Psoas muscle (tissue), 8 donors: ENCODE results near the gene TANC2. TPM values are rescaled to one million over a fixed set of nuclear protein-coding genes. Genes with fewer than 3 reads are reported as not detected.
"Not testable (repeated sequence)": the region's sequence is repeated elsewhere in the genome, so short reads cannot be mapped to it uniquely, and the experiment has no call there.

Experiments used
- ATAC-seq, 4 donors: fragments of 200-7000 bp; cut with Tn5 transposase; one replicate each; pipeline ENCODE4 v1.9.1; 2020; ENCODE audit warnings: moderate library complexity in 3 of 4, mild to moderate bottlenecking in 2 of 4
- DNase-seq, 2 donors: peaks; one replicate each; pipeline ENCODE4 v3.0.0-alpha.2; 2020
- H3K27ac ChIP-seq: fragments of 200-600 bp; one replicate; pipeline ENCODE4 v1.8.0; 2022
- H3K27me3 ChIP-seq, 3 donors: fragments of 200-600 bp in 1 of 3; one replicate each; pipeline versions ENCODE4 v1.6.1 to v1.8.0; 2013 to 2022; ENCODE audit warnings: low read length in 2 of 3, mild to moderate bottlenecking in 2 of 3, moderate library complexity in 1 of 3; ENCODE audit not compliant: insufficient read depth in 3 of 3
- H3K36me3 ChIP-seq, 2 donors: fragments of 200-600 bp in 1 of 2; one replicate each; pipeline versions ENCODE4 v1.6.1 to v1.8.0; 2013 to 2022; ENCODE audit warnings: low read depth in 1 of 2, mild to moderate bottlenecking in 1 of 2, moderate library complexity in 1 of 2; ENCODE audit not compliant: insufficient read depth in 1 of 2
- H3K4me1 ChIP-seq: fragments of 200-600 bp; one replicate; pipeline ENCODE4 v1.8.0; 2022
- H3K4me3 ChIP-seq: fragments of 200-600 bp; one replicate; pipeline ENCODE4 v1.8.0; 2022; ENCODE audit warnings: mild to moderate bottlenecking
- H3K9me3 ChIP-seq: fragments of 200-600 bp; one replicate; pipeline ENCODE4 v1.8.0; 2022
- WGBS, 3 donors: extraction: QIAGEN DNeasy Blood & Tissue Kit; methylation state at CpG; one replicate each; pipeline versions ENCODE4 v1.1.6 to v1.1.7; 2013; 5-methylcytosine and 5-hydroxymethylcytosine counted together
- intact Hi-C, 2 donors: fragments of 100-400 bp; cut with DNase I; formaldehyde crosslinking; loops; one replicate each; pipeline versions ENCODE4 v1.11.0 to v1.14.2; 2022
- polyA plus RNA-seq, 3 donors: library from polyadenylated mRNA; stranded (reverse); fragments of 200-250 nt; gene quantifications; one replicate each; pipeline ENCODE4 v1.2.3, GENCODE V29; 2013
- total RNA-seq, 4 donors: library from RNA; stranded (reverse); fragmentation: NEBNext Ultra II Directional in 2 of 4; extraction: Animal tissue kit (Norgen Biotek cat#: 25700) in 2 of 4; gene quantifications; one replicate each; pipeline versions ENCODE4 v1.2.1 to v1.2.4, GENCODE V29; 2021 to 2023
- TF ChIP-seq, protein P1 (sequence below): fragments of 200-600 bp; IDR thresholded peaks from one replicate; pipeline ENCODE4 v1.8.0; 2022; ENCODE audit warnings: antibody characterized with exemption
- donor health status: healthy with polysubstance abuse.
- donor health status: DM: no; HTN: no; CAD: no; lungs with moderate emphysema.
- donor health status: Bipolar disorder and iron deficiency.
- donor health status: healthy.
- donor health status: DM: yes; HTN: yes; CAD: no.
- donor health status: DM: no; HTN: no; CAD: no.
- donor health status: DM: no; HTN: no; CAD: no.
- donor health status: DM: yes; HTN: yes; CAD: no.

TANC2 gene
- total and polyA plus RNA-seq, 7 donors = 1.2 to 12.4 (median 6.1) TPM

DNA sequence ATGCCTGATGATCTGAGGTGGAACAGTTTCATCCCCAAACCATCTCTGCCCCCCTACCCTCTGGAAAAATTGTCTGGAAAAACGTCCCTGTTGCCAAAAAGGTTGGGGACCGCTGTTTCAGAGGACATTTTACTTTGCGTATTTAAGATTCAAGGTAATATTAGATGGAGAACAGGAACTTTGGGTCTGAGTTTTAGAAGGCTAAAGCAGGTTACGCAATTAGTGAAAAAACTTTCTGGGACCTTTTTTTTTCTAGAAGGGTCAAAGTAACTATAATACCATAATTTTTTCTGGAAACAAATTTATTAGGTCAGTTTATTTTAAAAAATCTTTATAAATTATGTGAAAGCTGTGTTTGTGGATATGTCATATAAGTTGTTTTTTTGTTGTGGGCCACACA lies 5.8 kb downstream of the TANC2 start:
- WGBS, 3 donors = 74 to 92% (median 75%) methylated on average over 4 of the region's 4 CpGs
- Histone ChIP-seq H3K4me1 (peaks cover 11% of the 10 kb centered on the region), H3K27me3 (no peaks in the 10 kb centered on the region), H3K9me3 (no peaks in the 10 kb centered on the region), H3K27ac (no peak overlapping the region), H3K4me3 (no peak overlapping the region), H3K36me3 (no peaks in the 10 kb centered on the region)
- no peak for ATAC-seq
- TF ChIP-seq, protein P1, sequence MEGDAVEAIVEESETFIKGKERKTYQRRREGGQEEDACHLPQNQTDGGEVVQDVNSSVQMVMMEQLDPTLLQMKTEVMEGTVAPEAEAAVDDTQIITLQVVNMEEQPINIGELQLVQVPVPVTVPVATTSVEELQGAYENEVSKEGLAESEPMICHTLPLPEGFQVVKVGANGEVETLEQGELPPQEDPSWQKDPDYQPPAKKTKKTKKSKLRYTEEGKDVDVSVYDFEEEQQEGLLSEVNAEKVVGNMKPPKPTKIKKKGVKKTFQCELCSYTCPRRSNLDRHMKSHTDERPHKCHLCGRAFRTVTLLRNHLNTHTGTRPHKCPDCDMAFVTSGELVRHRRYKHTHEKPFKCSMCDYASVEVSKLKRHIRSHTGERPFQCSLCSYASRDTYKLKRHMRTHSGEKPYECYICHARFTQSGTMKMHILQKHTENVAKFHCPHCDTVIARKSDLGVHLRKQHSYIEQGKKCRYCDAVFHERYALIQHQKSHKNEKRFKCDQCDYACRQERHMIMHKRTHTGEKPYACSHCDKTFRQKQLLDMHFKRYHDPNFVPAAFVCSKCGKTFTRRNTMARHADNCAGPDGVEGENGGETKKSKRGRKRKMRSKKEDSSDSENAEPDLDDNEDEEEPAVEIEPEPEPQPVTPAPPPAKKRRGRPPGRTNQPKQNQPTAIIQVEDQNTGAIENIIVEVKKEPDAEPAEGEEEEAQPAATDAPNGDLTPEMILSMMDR = no peak
- intact Hi-C loops = no loop called here
- DNase-seq = no peak

DNA sequence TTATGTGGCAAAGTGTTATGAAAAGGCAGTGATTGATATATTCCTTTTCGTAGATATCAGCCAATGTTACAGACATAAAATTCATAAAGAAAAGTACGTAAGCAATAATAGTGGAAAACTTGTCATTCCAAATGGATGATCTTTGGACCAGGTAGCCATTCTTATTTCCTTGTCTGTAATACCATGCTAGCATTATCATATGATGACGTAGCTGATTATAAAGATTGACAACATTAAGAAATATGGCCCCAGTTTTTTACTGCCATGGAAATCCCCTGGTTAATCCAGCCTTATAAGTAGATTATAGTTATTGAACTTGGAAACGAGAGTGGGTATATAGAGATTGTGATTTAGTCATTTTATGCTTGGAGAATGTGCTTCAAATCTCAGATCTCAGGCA lies 8.8 kb downstream of the TANC2 start:
- ATAC-seq (no peak), DNase-seq (no peak)
- no peak overlapping the region for H3K27ac ChIP-seq
- no peaks in the 10 kb centered on the region for H3K27me3 ChIP-seq
- WGBS, 3 donors = 88 to 92% (median 92%) methylated on average over 4 of the region's 4 CpGs
- intact Hi-C loops = no loop called here
- H3K36me3 ChIP-seq = no peaks in the 10 kb centered on the region
- no peak overlapping the region for H3K4me3 ChIP-seq
- no peaks in the 10 kb centered on the region for H3K4me1 ChIP-seq
- H3K9me3 ChIP-seq = no peaks in the 10 kb centered on the region
- TF ChIP-seq, protein P1 = no peak

DNA sequence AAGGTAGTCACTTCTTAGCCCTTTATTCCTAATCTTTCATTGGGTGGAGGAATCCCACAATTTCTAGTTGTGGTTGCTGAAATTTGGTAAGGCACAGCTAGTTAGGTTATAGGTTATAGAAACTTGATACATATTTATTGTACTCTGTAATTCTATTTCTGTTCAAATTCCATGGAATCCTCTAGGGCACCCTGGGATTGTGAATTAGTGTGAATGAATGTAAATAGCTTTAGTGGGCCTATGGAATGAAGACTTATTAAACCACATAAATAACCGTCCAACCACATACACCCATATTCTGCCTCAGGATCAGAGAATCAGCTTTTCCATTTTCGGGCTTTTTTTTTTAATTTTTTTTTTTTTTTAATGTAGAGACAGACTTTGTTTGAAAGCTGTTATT lies 9.2 kb downstream of the TANC2 start:
- no peak overlapping the region for H3K4me3 ChIP-seq
- DNase-seq = no peak
- no peak for ATAC-seq
- H3K36me3 ChIP-seq = no peaks in the 10 kb centered on the region
- 90 to 96% (median 93%) methylated on average over 2 of the region's 2 CpGs for WGBS, 3 donors
- no peak overlapping the region for H3K27ac ChIP-seq
- TF ChIP-seq, protein P1 = no peak
- H3K9me3 ChIP-seq = no peaks in the 10 kb centered on the region
- intact Hi-C loops = no loop called here
- H3K4me1 ChIP-seq = no peaks in the 10 kb centered on the region
- H3K27me3 ChIP-seq = no peaks in the 10 kb centered on the region

DNA sequence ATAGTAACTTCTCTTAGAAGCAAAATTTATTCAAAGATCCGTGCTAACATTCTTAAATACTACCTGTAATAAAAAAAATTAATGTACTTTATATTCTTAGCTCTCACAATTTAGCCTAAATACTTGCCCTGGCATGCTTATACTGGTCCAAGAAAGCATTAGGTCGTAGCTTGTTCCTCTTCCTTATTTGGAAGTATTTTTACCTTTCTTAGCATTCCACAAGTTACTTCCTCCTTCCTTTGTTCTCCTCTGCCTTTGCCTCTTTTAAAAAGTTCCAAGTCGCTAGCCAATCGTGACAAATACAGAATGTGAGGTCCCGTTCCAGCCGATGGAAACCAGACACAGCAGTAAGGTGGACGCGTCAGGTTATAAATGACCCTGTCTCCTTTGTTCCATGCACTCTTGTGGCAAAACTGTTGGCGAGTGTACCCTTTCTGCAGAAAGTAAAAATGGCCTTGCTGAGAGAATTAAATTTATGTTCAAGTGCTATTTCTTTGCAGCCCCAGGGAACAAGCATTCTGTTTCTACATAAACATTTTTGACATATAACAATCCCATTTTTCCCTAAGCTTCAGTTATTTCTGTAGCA lies 10.7 kb downstream of the TANC2 start:
- H3K9me3 ChIP-seq, ATAC-seq, H3K27ac ChIP-seq, DNase-seq, H3K36me3 ChIP-seq, H3K27me3 ChIP-seq, H3K4me3 ChIP-seq, H3K4me1 ChIP-seq, intact Hi-C loops: not testable (repeated sequence)
- 84 to 90% (median 86%) methylated on average over 9 of the region's 9 CpGs for WGBS, 3 donors

DNA sequence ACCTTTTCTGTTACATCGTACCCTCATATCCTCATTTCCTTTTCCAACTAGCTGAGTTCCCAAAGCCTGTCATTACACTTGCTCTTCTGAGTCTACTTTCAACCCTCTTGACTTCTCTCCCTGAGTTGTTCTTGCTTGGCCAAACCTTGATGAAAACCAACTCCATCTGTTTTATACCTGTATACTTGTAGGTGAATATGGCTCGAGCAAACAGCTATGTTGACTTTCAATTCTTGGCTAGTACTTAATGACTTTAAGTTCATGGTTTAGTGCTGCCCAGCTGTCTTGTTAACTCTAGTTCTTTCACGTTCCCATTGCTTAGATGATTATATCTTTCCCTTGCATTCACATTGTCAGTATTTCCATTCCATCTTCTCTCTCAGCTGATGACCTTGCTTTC lies 14.8 kb downstream of the TANC2 start:
- Histone ChIP-seq H3K4me1 (no peaks in the 10 kb centered on the region), H3K36me3 (no peaks in the 10 kb centered on the region), H3K4me3 (no peak overlapping the region), H3K9me3 (peaks cover 10% of the 10 kb centered on the region), H3K27me3 (no peaks in the 10 kb centered on the region), H3K27ac (no peak overlapping the region)
- ATAC-seq (no peak), DNase-seq (no peak)
- intact Hi-C loops = no loop called here
- WGBS, 3 donors = 75 to 83% (median 80%) methylated on average over 3 of the region's 3 CpGs
- TF ChIP-seq, protein P1 = no peak
